ENCODE data around the gene KCNH8.
"Not testable (repeated sequence)": the region's sequence is repeated elsewhere in the genome, so short reads cannot be mapped to it uniquely, and the experiment has no call there.

Gene KCNH8

GRCh38 chr3:19231792-19232461 is 83.6 kb downstream of the KCNH8 start:
- TF ChIP-seq SP1 (IDR thresholded peaks at IDR 0.05), result no peak
- no peak for TF ChIP-seq CTBP1 (IDR thresholded peaks at IDR 0.05; ENCODE audit: borderline replicate concordance)
- TF ChIP-seq L3MBTL2 (conservative IDR thresholded peaks at IDR 0.05), result no peak
- no peak for DNase-seq (ENCODE audit: extremely low spot score)
- POLR2A ChIA-PET, result no interaction called here
- CTCF ChIA-PET, result no interaction called here

DNA sequence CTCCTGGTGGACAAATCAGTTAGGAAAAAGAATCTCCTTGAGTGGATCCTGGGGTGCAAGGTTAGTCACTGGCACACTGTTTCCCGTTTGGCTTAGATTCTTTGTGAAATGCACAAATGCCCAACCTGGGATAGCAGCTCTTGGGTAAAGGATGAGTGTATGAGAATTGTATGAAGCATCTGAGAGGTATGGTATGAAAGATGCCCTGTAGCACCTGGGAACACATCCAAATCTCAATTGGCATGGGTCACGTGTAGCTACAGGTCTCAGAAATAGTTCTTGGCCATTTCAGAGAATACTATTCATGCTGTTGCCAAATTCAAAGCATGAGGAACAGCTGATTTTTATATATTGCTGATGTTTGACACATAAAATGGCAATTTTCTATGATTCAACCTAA is 84.3 kb downstream of the KCNH8 start:
- POLR2A ChIA-PET, result no interaction called here
- no peak for TF ChIP-seq ZNF384 (IDR thresholded peaks at IDR 0.05)
- TF ChIP-seq BHLHE40 (IDR thresholded peaks at IDR 0.05; ENCODE audit: borderline replicate concordance), result no peak
- no peak for TF ChIP-seq FOXA1 (IDR thresholded peaks at IDR 0.05)
- no peak for TF ChIP-seq SP1 (IDR thresholded peaks at IDR 0.05)
- TF ChIP-seq NFRKB (IDR thresholded peaks at IDR 0.05), result no peak
- no peak for TF ChIP-seq ARNT (IDR thresholded peaks at IDR 0.05)
- TF ChIP-seq HDGF (IDR thresholded peaks at IDR 0.05; ENCODE audit: borderline replicate concordance), result no peak
- TF ChIP-seq LEF1 (IDR thresholded peaks at IDR 0.05; ENCODE audit: borderline replicate concordance), result no peak
- TF ChIP-seq, protein P1, sequence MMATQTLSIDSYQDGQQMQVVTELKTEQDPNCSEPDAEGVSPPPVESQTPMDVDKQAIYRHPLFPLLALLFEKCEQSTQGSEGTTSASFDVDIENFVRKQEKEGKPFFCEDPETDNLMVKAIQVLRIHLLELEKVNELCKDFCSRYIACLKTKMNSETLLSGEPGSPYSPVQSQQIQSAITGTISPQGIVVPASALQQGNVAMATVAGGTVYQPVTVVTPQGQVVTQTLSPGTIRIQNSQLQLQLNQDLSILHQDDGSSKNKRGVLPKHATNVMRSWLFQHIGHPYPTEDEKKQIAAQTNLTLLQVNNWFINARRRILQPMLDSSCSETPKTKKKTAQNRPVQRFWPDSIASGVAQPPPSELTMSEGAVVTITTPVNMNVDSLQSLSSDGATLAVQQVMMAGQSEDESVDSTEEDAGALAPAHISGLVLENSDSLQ (IDR thresholded peaks at IDR 0.05), result no peak
- no peak for TF ChIP-seq FOXK2 (IDR thresholded peaks at IDR 0.05)
- DNase-seq (ENCODE audit: extremely low spot score), result no peak
- CTCF ChIA-PET, result interaction anchor here (0.7 kb wide), 1 partner anchor 634 kb away, joined by 3 read pairs; no protein-coding TSS in a partner anchor

DNA sequence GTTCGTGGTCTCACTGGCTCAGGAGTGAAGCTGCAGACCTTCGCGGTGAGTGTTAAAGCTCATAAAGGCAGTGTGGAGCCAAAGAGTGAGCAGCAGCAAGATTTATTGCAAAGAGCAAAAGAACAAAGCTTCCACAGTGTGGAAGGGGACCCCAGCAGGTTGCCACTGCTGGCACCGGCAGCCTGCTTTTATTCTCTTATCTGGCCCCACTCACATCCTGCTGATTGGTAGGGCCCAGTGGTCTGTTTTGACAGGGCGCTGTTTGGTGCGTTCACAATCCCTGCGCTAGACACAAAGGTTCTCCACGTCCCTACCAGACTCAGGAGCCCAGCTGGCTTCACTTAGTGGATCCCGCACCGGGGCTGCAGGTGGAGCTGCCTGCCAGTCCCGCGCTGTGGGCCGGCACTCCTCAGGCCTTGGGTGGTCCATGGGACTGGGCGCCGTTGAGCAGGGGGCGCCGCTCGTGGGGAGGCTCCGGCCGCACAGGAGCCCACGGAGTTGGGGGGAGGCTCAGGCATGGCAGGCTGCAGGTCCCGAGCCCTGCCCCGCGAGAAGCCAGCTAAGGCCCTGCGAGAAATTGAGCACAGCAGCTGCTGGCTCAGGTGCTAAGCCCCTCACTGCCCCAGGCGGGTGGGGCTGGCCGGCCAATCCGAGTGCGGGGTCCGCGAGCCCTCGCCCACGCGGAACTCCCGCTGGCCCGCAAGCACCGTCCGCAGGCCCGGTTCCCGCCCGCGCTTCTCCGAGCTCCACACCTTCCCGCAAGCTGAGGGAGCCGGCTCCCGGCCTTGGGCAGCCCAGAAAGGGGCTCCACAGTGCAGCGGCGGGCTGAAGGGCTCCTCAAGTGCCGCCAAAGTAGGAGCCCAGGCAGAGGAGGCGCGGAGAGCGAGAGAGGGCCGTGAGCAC is 85.8 kb downstream of the KCNH8 start:
- POLR2A ChIA-PET; DNase-seq (ENCODE audit: extremely low spot score); CTCF ChIA-PET: not testable (repeated sequence)

GRCh38 chr3:19248143-19248542 is 99.8 kb downstream of the KCNH8 start:
- no peak for DNase-seq (ENCODE audit: extremely low spot score)
- CTCF ChIA-PET, result no interaction called here
- POLR2A ChIA-PET, result no interaction called here
- no peak for TF ChIP-seq FOXA1 (IDR thresholded peaks at IDR 0.05)
- TF ChIP-seq NFRKB (IDR thresholded peaks at IDR 0.05), result no peak
- TF ChIP-seq LEF1 (IDR thresholded peaks at IDR 0.05; ENCODE audit: borderline replicate concordance), result no peak
- TF ChIP-seq SP1 (IDR thresholded peaks at IDR 0.05), result no peak
- no peak for TF ChIP-seq FOXK2 (IDR thresholded peaks at IDR 0.05)
- TF ChIP-seq CTBP1 (IDR thresholded peaks at IDR 0.05; ENCODE audit: borderline replicate concordance), result no peak
- no peak for TF ChIP-seq ZNF384 (IDR thresholded peaks at IDR 0.05)
- no peak for TF ChIP-seq ELF4 (IDR thresholded peaks at IDR 0.05)
- TF ChIP-seq L3MBTL2 (conservative IDR thresholded peaks at IDR 0.05), result no peak
- TF ChIP-seq HDGF (IDR thresholded peaks at IDR 0.05; ENCODE audit: borderline replicate concordance), result no peak
- no peak for TF ChIP-seq FOXM1 (IDR thresholded peaks at IDR 0.05; ENCODE audit: borderline replicate concordance)
- TF ChIP-seq SUZ12 (IDR thresholded peaks at IDR 0.05), result no peak
- no peak for TF ChIP-seq ARNT (IDR thresholded peaks at IDR 0.05)
- TF ChIP-seq BHLHE40 (IDR thresholded peaks at IDR 0.05; ENCODE audit: borderline replicate concordance), result no peak
- no peak for TF ChIP-seq TARDBP (IDR thresholded peaks at IDR 0.05)
- TF ChIP-seq, protein P1 (IDR thresholded peaks at IDR 0.05), result no peak

- DNase-seq (ENCODE audit: extremely low spot score), result no peak
- POLR2A ChIA-PET, result no interaction called here
- CTCF ChIA-PET, result no interaction called here
- TF ChIP-seq L3MBTL2 (conservative IDR thresholded peaks at IDR 0.05) (no peak), FOXA1 (IDR thresholded peaks at IDR 0.05) (no peak), FOXK2 (IDR thresholded peaks at IDR 0.05) (no peak), ZNF384 (IDR thresholded peaks at IDR 0.05) (no peak), HDGF (IDR thresholded peaks at IDR 0.05; ENCODE audit: borderline replicate concordance) (no peak), CTBP1 (IDR thresholded peaks at IDR 0.05; ENCODE audit: borderline replicate concordance) (no peak), NFRKB (IDR thresholded peaks at IDR 0.05) (no peak), SP1 (IDR thresholded peaks at IDR 0.05) (no peak), ARNT (IDR thresholded peaks at IDR 0.05) (no peak), TARDBP (IDR thresholded peaks at IDR 0.05) (no peak)
- TF ChIP-seq, protein P1 (IDR thresholded peaks at IDR 0.05), result no peak
Observed at GRCh38 chr3:19248767-19249166, 100.5 kb downstream of the KCNH8 start.

DNA sequence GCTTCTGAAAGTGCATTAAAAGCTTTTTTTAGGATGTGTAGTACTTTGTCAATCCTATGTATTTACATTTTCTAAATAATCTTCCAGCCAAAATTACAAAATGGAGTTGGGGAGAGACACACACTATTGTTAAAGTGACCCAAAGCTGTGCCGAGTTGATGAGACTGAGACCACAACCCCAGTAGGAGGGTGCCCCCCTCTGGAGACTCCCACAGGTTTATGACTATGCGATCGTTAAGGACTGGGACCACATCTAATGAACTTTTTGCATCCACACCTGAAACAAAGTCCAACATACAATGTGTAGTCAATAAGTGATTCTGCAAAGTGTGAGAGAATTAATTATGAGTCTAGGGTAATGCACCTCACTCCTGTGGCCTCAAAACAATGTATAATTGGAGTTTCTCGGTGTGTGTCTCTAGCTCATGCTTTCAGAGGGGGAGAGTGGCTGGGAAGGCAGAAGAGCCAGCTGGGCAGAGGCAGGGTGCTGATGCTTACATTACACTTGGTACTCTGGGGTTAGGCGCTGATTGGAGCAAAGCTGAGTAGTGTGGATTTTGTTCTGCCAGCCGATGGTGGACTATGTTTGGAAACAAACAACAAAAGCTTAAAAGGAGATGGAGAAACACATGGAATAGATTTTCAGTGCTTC is 102.8 kb downstream of the KCNH8 start:
- CTCF ChIA-PET, result no interaction called here
- POLR2A ChIA-PET, result no interaction called here
- DNase-seq (ENCODE audit: extremely low spot score), result no peak
- TF ChIP-seq ZNF384 (IDR thresholded peaks at IDR 0.05) (no peak), L3MBTL2 (conservative IDR thresholded peaks at IDR 0.05) (no peak), HDGF (IDR thresholded peaks at IDR 0.05; ENCODE audit: borderline replicate concordance) (no peak), LEF1 (IDR thresholded peaks at IDR 0.05; ENCODE audit: borderline replicate concordance) (no peak), NFRKB (IDR thresholded peaks at IDR 0.05) (no peak), BHLHE40 (IDR thresholded peaks at IDR 0.05; ENCODE audit: borderline replicate concordance) (no peak), FOXA1 (IDR thresholded peaks at IDR 0.05) (no peak)
